GM18867 (cell line): ENCODE measurements around the gene CELSR3.

ENCODE experiments used
- ATAC-seq: cut with Tn5 transposase; IDR thresholded peaks from one replicate; pipeline ENCODE4 v1.9.1; 2021; ENCODE audit warnings: mild to moderate bottlenecking, moderate library complexity; ENCODE audit not compliant: unreplicated experiment

The CELSR3 gene

GRCh38 chr3:48688032-48688736, 25.5 kb upstream of the CELSR3 start:
- ATAC-seq, result no peak

GRCh38 chr3:48687220-48687678, 24.6 kb upstream of the CELSR3 start:
- ATAC-seq, result no peak

GRCh38 chr3:48686538-48687219, 24.0 kb upstream of the CELSR3 start:
- no peak for ATAC-seq

GRCh38 chr3:48685603-48686511, 23.2 kb upstream of the CELSR3 start, which contains the start of gene NCKIPSD:
TSS of gene NCKIPSD (minus strand) at chr3:48685915. CDS start at chr3:48685807, 108 bp downstream.
- ATAC-seq, result peak; percentile 83

GRCh38 chr3:48685293-48685602, 22.6 kb upstream of the CELSR3 start:
- ATAC-seq, result no peak

- no peak for ATAC-seq
These were observed 21.9 kb upstream of the CELSR3 start for GRCh38 chr3:48684480-48685143.

GRCh38 chr3:48684054-48684349, 21.3 kb upstream of the CELSR3 start:
- no peak for ATAC-seq

GRCh38 chr3:48682786-48683185, 20.1 kb upstream of the CELSR3 start:
- no peak for ATAC-seq

GRCh38 chr3:48681974-48682610, 19.4 kb upstream of the CELSR3 start:
- no peak for ATAC-seq

- ATAC-seq, result no peak
These were observed 18.8 kb upstream of the CELSR3 start for GRCh38 chr3:48681541-48681880.

- ATAC-seq, result no peak
These were observed 18.3 kb upstream of the CELSR3 start for GRCh38 chr3:48680811-48681540.

GRCh38 chr3:48679411-48680391, 17.0 kb upstream of the CELSR3 start:
- ATAC-seq, result peak; percentile 40

GRCh38 chr3:48678566-48679380, 16.1 kb upstream of the CELSR3 start:
- ATAC-seq, result no peak

- no peak for ATAC-seq
These were observed 15.4 kb upstream of the CELSR3 start for GRCh38 chr3:48678056-48678455.

GRCh38 chr3:48674505-48674904, 11.8 kb upstream of the CELSR3 start:
- no peak for ATAC-seq

- no peak for ATAC-seq
These were observed 9.8 kb upstream of the CELSR3 start for GRCh38 chr3:48672522-48672921.

GRCh38 chr3:48664929-48665328, 2.2 kb upstream of the CELSR3 start:
- no peak for ATAC-seq

GRCh38 chr3:48664313-48664644, 1.6 kb upstream of the CELSR3 start:
- no peak for ATAC-seq
